22Rv1 (cell line): ENCODE data around the gene NFIA.

Experiments
- CTCF ChIP-seq: fragments of 450-650 bp; IDR thresholded peaks from 2 replicates; pipeline ENCODE4 v1.5.1; 2017; ENCODE audit warnings: mild to moderate bottlenecking
- ZFX ChIP-seq: fragments of 450-650 bp; IDR thresholded peaks from 2 replicates; pipeline ENCODE4 v1.6.1; 2017; ENCODE audit warnings: antibody characterized with exemption, borderline replicate concordance

- TF ChIP-seq CTCF, result no peak
- no peak for TF ChIP-seq ZFX
Observed at GRCh38 chr1:61386770-61387169, 304.4 kb downstream of the NFIA start.
